Fibroblast of skin of left biceps (primary cell): ENCODE measurements around the gene DNAAF8.

Source experiments
- DNase-seq, 2 experiments: peaks; one replicate each; pipeline ENCODE4 v3.0.0-alpha.2; 2013; ENCODE audit warnings: low read depth in 2 of 2

Gene DNAAF8

GRCh38 chr16:4734063-4734729 lies at the start of gene DNAAF8, which contains the start of gene ANKS3:
Gene DNAAF8, plus strand, starts transcription at chr16:4734537. Its CDS starts 1,978 bp downstream, at chr16:4736515.
Gene ANKS3, minus strand, starts transcription at chr16:4734271. Its CDS starts 4,122 bp downstream, at chr16:4730149.
- DNase-seq, result peak; percentile 90 to 91

GRCh38 chr16:4684763-4685162 lies 49.6 kb upstream of the DNAAF8 start:
- DNase-seq, result no peak

- no peak for DNase-seq
Observed at GRCh38 chr16:4685292-4685691, 49.0 kb upstream of the DNAAF8 start.

- DNase-seq, result no peak
Observed at GRCh38 chr16:4685776-4686496, 48.4 kb upstream of the DNAAF8 start.

- DNase-seq, result no peak
Observed at GRCh38 chr16:4686497-4687210, 47.7 kb upstream of the DNAAF8 start.

- DNase-seq, result no peak
Observed at GRCh38 chr16:4687416-4687815, 46.9 kb upstream of the DNAAF8 start.

- DNase-seq, result no peak
Observed at GRCh38 chr16:4687946-4688673, 46.2 kb upstream of the DNAAF8 start.

- no peak for DNase-seq
Observed at GRCh38 chr16:4688674-4689045, 45.7 kb upstream of the DNAAF8 start.

- DNase-seq, result no peak
Observed at GRCh38 chr16:4689091-4689671, 45.2 kb upstream of the DNAAF8 start.

- no peak for DNase-seq
Observed at GRCh38 chr16:4689864-4690704, 44.3 kb upstream of the DNAAF8 start.

GRCh38 chr16:4690946-4691665 lies 43.2 kb upstream of the DNAAF8 start:
- DNase-seq, result no peak

- DNase-seq, result no peak
Observed at GRCh38 chr16:4691666-4692412, 42.5 kb upstream of the DNAAF8 start.

- DNase-seq, result no peak
Observed at GRCh38 chr16:4692460-4693295, 41.7 kb upstream of the DNAAF8 start.

- DNase-seq, result peak; percentile 82 to 87
Observed at GRCh38 chr16:4693296-4693955, 40.9 kb upstream of the DNAAF8 start, which contains the start of gene NUDT16L1. Gene NUDT16L1, plus strand, starts transcription at chr16:4693562. Its CDS starts 165 bp downstream, at chr16:4693727.

- peak; percentile 10 to 12 for DNase-seq
Observed at GRCh38 chr16:4693956-4694641, 40.2 kb upstream of the DNAAF8 start.

- no peak for DNase-seq
Observed at GRCh38 chr16:4694642-4695451, 39.5 kb upstream of the DNAAF8 start.
